T-cell (primary cell): ENCODE results near the gene SAMD14. TPM values are rescaled to one million over a fixed set of nuclear protein-coding genes. Genes with fewer than 3 reads are reported as not detected.

Experiments used
- ATAC-seq, 4 experiments: fragments of 200-7000 bp in 3 of 4; fragments of 150-1000 bp in 1 of 4; cut with Tn5 transposase; replicated peaks in 1 of 4; 1 replicate in 3 of 4; 2 replicates in 1 of 4; pipeline ENCODE4 v1.10.0; 2021; ENCODE audit warnings: moderate library complexity in 3 of 4, mild to moderate bottlenecking in 2 of 4, moderate number of reproducible peaks in 1 of 4
- CTCF ChIA-PET, 2 donors: fragments of 300-600 bp; sonication (Branson Sonifier 250); formaldehyde crosslinking; loops; one replicate each; lab custom pipeline; 2022; ENCODE audit warnings: antibody characterized with exemption in 2 of 2; lab: Charles Lee
- POLR2A ChIA-PET, 2 donors: fragments of 300-600 bp; sonication (Branson Sonifier 250); formaldehyde crosslinking; loops; one replicate each; lab custom pipeline; 2022; ENCODE audit warnings: antibody characterized with exemption in 2 of 2; lab: Charles Lee
- DNase-seq, 35 experiments: peaks; one replicate each; pipeline versions ENCODE4 v3.0.0 to v3.0.0-alpha.2; 2013 to 2023
- H3K27ac ChIP-seq: one replicate; pipeline ENCODE4 v1.5.1; 2013; ENCODE audit warnings: low read length
- H3K27me3 ChIP-seq, 2 experiments: replicated peaks in 1 of 2; 1 replicate in 1 of 2; 2 replicates in 1 of 2; pipeline versions ENCODE4 v1.6.1 to v1.7.0; 2013; ENCODE audit warnings: low read length in 1 of 2, mixed read lengths in 1 of 2; ENCODE audit not compliant: control insufficient read depth in 2 of 2, insufficient read depth in 2 of 2; ENCODE audit errors: extremely low read depth in 1 of 2
- H3K36me3 ChIP-seq, 2 donors: 1 replicate in 1 of 2; 2 replicates in 1 of 2; pipeline versions ENCODE4 v1.6.1 to v1.7.0; 2013; ENCODE audit warnings: low read length in 1 of 2; ENCODE audit not compliant: control insufficient read depth in 2 of 2, insufficient read depth in 1 of 2; ENCODE audit errors: extremely low read depth in 1 of 2
- H3K4me1 ChIP-seq, 2 experiments: 1 replicate in 1 of 2; 2 replicates in 1 of 2; pipeline versions ENCODE4 v1.6.1 to v1.7.0; 2013; ENCODE audit warnings: low read length in 2 of 2, mixed read lengths in 1 of 2; ENCODE audit not compliant: insufficient read depth in 2 of 2, control insufficient read depth in 1 of 2; ENCODE audit errors: extremely low read depth in 1 of 2
- H3K4me3 ChIP-seq, 2 donors: 1 replicate in 1 of 2; 2 replicates in 1 of 2; pipeline versions ENCODE4 v1.5.1 to v1.7.0; 2013; ENCODE audit warnings: mild to moderate bottlenecking in 2 of 2, low read length in 1 of 2, moderate library complexity in 1 of 2; ENCODE audit not compliant: control insufficient read depth in 1 of 2; ENCODE audit errors: extremely low read depth in 1 of 2
- H3K9me3 ChIP-seq: 2 replicates; pipeline ENCODE4 v1.7.0; 2013
- H3K27ac Mint-ChIP-seq, 2 donors: one replicate each; pipeline ENCODE4 v1.8.0; 2020 to 2021; ENCODE audit warnings: mild to moderate bottlenecking in 2 of 2, mixed read lengths in 2 of 2
- H3K27me3 Mint-ChIP-seq, 2 donors: one replicate each; pipeline ENCODE4 v1.8.0; 2021 to 2022; ENCODE audit warnings: mixed read lengths in 2 of 2
- H3K36me3 Mint-ChIP-seq: one replicate; pipeline ENCODE4 v1.8.0; 2021; ENCODE audit warnings: mixed read lengths
- H3K4me1 Mint-ChIP-seq, 3 donors: one replicate each; pipeline ENCODE4 v1.8.0; 2020 to 2022; ENCODE audit warnings: mixed read lengths in 3 of 3, mild to moderate bottlenecking in 1 of 3
- H3K4me3 Mint-ChIP-seq, 3 donors: one replicate each; pipeline ENCODE4 v1.8.0; 2020 to 2022; ENCODE audit warnings: mild to moderate bottlenecking in 3 of 3, mixed read lengths in 3 of 3, moderate library complexity in 3 of 3
- H3K9me3 Mint-ChIP-seq, 3 donors: one replicate each; pipeline ENCODE4 v1.8.0; 2020 to 2022; ENCODE audit warnings: mixed read lengths in 3 of 3
- WGBS: methylation state at CpG from one replicate; pipeline ENCODE4 v1.1.5; 2013; ENCODE audit warnings: missing lambda C conversion rate; ENCODE audit not compliant: insufficient coverage; 5-methylcytosine and 5-hydroxymethylcytosine counted together
- total RNA-seq, 35 experiments: library from RNA in 6 of 35; stranded (reverse) in 6 of 35; fragments of 120-200 nt in 1 of 35; gene quantifications; one replicate each; pipeline versions ENCODE4 v1.2.1 to v1.2.4 and lab custom pipeline; 2013 to 2026

The SAMD14 gene
- total RNA-seq, 5 donors from 2014 or later (not counting 1 experiment from before 2014, with no cell fraction given) = 0.23 to 0.70 (median 0.35) TPM

DNA sequence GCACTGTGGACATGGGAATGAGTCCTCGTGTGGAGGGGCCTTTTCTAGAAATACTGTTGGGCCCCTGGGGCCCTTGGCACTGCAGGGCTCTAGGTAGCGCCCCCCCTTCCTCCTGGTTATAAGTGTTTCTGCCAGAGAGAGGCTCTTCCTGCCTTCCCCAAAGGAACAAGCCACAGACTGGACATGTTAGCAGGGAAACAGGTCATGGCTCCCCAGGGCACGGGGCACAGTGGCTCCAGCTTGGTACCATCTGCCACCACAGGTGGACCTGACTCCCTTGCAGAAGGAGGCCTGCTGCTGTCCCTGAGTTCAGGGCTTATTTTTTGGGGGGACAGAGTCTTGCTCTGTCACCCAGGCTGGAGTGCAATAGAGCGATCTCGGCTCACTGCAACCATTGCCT is 26.0 kb downstream of the SAMD14 start:
- WGBS = 84% methylated on average over 4 of the region's 5 CpGs
- H3K4me1 Mint-ChIP-seq = peaks cover 7 to 9% (median 7%) of the 10 kb centered on the region in 3 donors
- CTCF ChIA-PET = interaction anchor here in 1 of 2 donors (1.6 kb wide), 1 partner anchor 10 kb away, joined by 6 read pairs; no protein-coding TSS in a partner anchor
- ATAC-seq (no peak), DNase-seq (no peak)
- no peaks in the 10 kb centered on the region for H3K27me3 ChIP-seq
- peaks cover 27% of the 10 kb centered on the region for H3K36me3 Mint-ChIP-seq
- no peak overlapping the region for H3K4me3 ChIP-seq
- H3K27ac Mint-ChIP-seq = no peak overlapping the region
- H3K36me3 ChIP-seq = peaks cover 17 to 54% of the 10 kb centered on the region in 2 donors
- H3K9me3 Mint-ChIP-seq = no peaks in the 10 kb centered on the region
- peaks cover 0 to 10% of the 10 kb centered on the region in 2 experiments for H3K4me1 ChIP-seq
- POLR2A ChIA-PET = no interaction called here
- no peaks in the 10 kb centered on the region for H3K27me3 Mint-ChIP-seq
- no peak overlapping the region for H3K4me3 Mint-ChIP-seq
- H3K9me3 ChIP-seq = no peaks in the 10 kb centered on the region
- no peak overlapping the region for H3K27ac ChIP-seq

- H3K4me1 Mint-ChIP-seq = peaks cover 10 to 13% (median 11%) of the 10 kb centered on the region in 3 donors
- ChIA-PET CTCF (interaction anchor here in 1 of 2 donors (0.6 to 1.6 kb wide), 2 partner anchors 9 to 79 kb away, joined by 3 to 6 read pairs; no protein-coding TSS in a partner anchor), POLR2A (interaction anchor here in 1 of 2 donors (0.6 kb wide), 2 partner anchors 277 to 400 kb away, joined by 3 to 5 read pairs; no protein-coding TSS in a partner anchor)
- no peak overlapping the region for H3K4me3 Mint-ChIP-seq
- H3K4me3 ChIP-seq = no peak overlapping the region
- H3K27me3 ChIP-seq = no peaks in the 10 kb centered on the region
- H3K36me3 ChIP-seq = peaks cover 15 to 55% of the 10 kb centered on the region in 2 donors
- H3K9me3 Mint-ChIP-seq = no peaks in the 10 kb centered on the region
- H3K9me3 ChIP-seq = no peaks in the 10 kb centered on the region
- H3K4me1 ChIP-seq = peaks cover 0 to 10% of the 10 kb centered on the region in 2 experiments
- H3K27me3 Mint-ChIP-seq = no peaks in the 10 kb centered on the region
- no peak overlapping the region for H3K27ac ChIP-seq
- no peak for DNase-seq
- 92% methylated on average over 2 of the region's 2 CpGs for WGBS
- ATAC-seq = no peak
- H3K27ac Mint-ChIP-seq = no peak overlapping the region
- peaks cover 25% of the 10 kb centered on the region for H3K36me3 Mint-ChIP-seq
These were observed 26.7 kb downstream of the SAMD14 start for GRCh38 chr17:50103252-50103651.

DNA sequence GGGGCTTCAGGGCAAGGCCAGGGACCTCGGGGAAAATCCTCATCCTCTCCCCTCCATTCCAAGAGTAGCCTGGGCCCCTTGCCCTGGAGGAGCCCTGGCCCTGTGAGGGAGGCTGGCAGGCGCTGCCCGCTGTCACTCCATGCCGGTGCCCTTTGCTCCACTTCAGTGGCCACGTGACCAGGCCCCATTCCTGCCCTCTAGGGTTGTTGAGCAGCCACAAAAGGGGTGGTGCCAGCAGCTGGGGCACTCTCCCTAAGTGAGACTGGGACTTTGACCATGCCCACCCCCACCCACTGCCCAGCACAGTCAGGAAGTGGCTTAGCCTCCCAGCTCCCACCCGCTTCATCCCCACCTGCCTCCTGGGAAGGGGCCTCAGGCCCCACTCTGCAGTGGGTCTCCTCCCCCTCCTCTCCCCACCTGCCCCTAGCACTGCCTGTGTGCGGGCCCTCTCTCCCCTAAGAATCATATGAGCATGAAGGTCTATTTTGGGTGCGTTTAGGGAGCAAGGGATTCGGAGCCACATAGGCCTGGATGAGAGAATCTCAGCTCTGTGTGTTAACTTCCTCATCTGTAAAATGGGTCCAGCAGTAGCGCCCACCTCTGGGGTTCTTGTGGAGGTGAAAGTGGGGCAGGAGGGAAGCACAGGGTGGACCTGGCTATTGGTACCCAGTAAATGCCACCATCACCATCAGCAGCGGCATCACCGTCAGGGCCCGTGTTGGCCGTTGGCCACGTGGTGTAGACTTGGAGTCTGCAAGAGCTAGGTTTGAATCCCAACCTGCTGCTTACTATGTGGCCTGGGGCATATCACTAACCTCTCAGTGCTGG is 27.6 kb downstream of the SAMD14 start:
- peaks cover 21% of the 10 kb centered on the region for H3K36me3 Mint-ChIP-seq
- 82% methylated on average over 10 of the region's 15 CpGs for WGBS
- H3K4me3 Mint-ChIP-seq = no peak overlapping the region
- H3K27ac Mint-ChIP-seq = no peak overlapping the region
- no peaks in the 10 kb centered on the region for H3K27me3 Mint-ChIP-seq
- Histone ChIP-seq H3K9me3 (no peaks in the 10 kb centered on the region), H3K36me3 (peaks cover 15 to 55% of the 10 kb centered on the region in 2 donors), H3K4me1 (peaks cover 0 to 12% of the 10 kb centered on the region in 2 experiments), H3K27me3 (no peaks in the 10 kb centered on the region), H3K27ac (no peak overlapping the region), H3K4me3 (no peak overlapping the region)
- no peak for DNase-seq
- ChIA-PET POLR2A (interaction anchor here in 1 of 2 donors (0.6 kb wide), 1 partner anchor 276 kb away, joined by 3 read pairs; no protein-coding TSS in a partner anchor), CTCF (no interaction called here)
- no peak for ATAC-seq
- H3K4me1 Mint-ChIP-seq = peaks cover 11 to 17% (median 12%) of the 10 kb centered on the region in 3 donors
- no peaks in the 10 kb centered on the region for H3K9me3 Mint-ChIP-seq

GRCh38 chr17:50101346-50102163 is 28.4 kb downstream of the SAMD14 start:
- peaks cover 15 to 49% of the 10 kb centered on the region in 2 donors for H3K36me3 ChIP-seq
- CTCF ChIA-PET = no interaction called here
- H3K4me1 ChIP-seq = peaks cover 0 to 20% of the 10 kb centered on the region in 2 experiments
- Mint-ChIP-seq H3K9me3 (no peaks in the 10 kb centered on the region), H3K4me1 (peaks cover 19 to 26% (median 20%) of the 10 kb centered on the region in 3 donors), H3K4me3 (no peak overlapping the region), H3K27me3 (no peaks in the 10 kb centered on the region), H3K36me3 (peaks cover 20% of the 10 kb centered on the region), H3K27ac (no peak overlapping the region)
- H3K9me3 ChIP-seq = no peaks in the 10 kb centered on the region
- no peak overlapping the region for H3K4me3 ChIP-seq
- POLR2A ChIA-PET = no interaction called here
- no peak for ATAC-seq
- 85% methylated on average over 14 of the region's 17 CpGs for WGBS
- H3K27ac ChIP-seq = no peak overlapping the region
- no peak for DNase-seq
- H3K27me3 ChIP-seq = no peaks in the 10 kb centered on the region

GRCh38 chr17:50100921-50101345 is 29.0 kb downstream of the SAMD14 start:
- peaks cover 16% of the 10 kb centered on the region for H3K36me3 Mint-ChIP-seq
- POLR2A ChIA-PET = no interaction called here

DNA sequence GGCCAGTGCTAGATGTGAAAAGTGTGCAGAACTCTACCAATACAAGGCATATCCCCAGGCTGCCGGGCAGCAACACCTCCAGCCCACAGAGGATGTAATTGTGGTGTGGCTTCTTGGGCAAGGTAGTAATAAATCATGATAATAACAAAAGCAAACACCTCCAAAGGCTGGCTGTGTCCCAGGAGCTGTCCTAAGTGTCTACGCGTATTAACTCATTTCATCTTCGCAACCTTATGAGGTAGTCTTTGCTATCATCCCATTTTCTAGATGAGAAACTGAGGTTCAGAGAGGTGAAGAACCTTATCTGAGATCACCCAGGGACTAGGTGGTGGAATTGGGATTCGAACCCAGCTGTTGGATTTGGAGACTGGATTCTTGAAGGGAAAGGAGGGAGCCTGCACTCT is 29.5 kb downstream of the SAMD14 start:
- POLR2A ChIA-PET = no interaction called here
- Mint-ChIP-seq H3K4me1 (peaks cover 30 to 36% (median 31%) of the 10 kb centered on the region in 3 donors), H3K4me3 (no peak overlapping the region), H3K9me3 (no peaks in the 10 kb centered on the region), H3K36me3 (peaks cover 16% of the 10 kb centered on the region), H3K27ac (peak overlapping the region in 1 of 2 donors; percentile 48), H3K27me3 (no peaks in the 10 kb centered on the region)
- Histone ChIP-seq H3K4me3 (no peak overlapping the region), H3K9me3 (no peaks in the 10 kb centered on the region), H3K27me3 (no peaks in the 10 kb centered on the region), H3K27ac (no peak overlapping the region), H3K36me3 (peaks cover 15 to 43% of the 10 kb centered on the region in 2 donors), H3K4me1 (peaks cover 5 to 29% of the 10 kb centered on the region in 2 experiments)
- no peak for DNase-seq
- 92% methylated on average over 2 of the region's 5 CpGs for WGBS
- CTCF ChIA-PET = interaction anchor here in 1 of 2 donors (0.6 kb wide), 1 partner anchor 763 kb away, joined by 3 read pairs; no protein-coding TSS in a partner anchor
- no peak for ATAC-seq

More at GRCh38 chr17:50100921-50101345, 29.0 kb downstream of the SAMD14 start:
- H3K27ac ChIP-seq = no peak overlapping the region
- CTCF ChIA-PET = no interaction called here
- H3K4me3 Mint-ChIP-seq = no peak overlapping the region
- 90% methylated on average over 11 of the region's 15 CpGs for WGBS
- H3K27ac Mint-ChIP-seq = no peak overlapping the region
- H3K4me1 Mint-ChIP-seq = peaks cover 25 to 32% (median 26%) of the 10 kb centered on the region in 3 donors
- no peak for ATAC-seq
- no peaks in the 10 kb centered on the region for H3K9me3 Mint-ChIP-seq
- H3K36me3 ChIP-seq = peaks cover 15 to 47% of the 10 kb centered on the region in 2 donors
- no peaks in the 10 kb centered on the region for H3K9me3 ChIP-seq
- DNase-seq = no peak
- no peaks in the 10 kb centered on the region for H3K27me3 Mint-ChIP-seq
- H3K4me1 ChIP-seq = peaks cover 2 to 26% of the 10 kb centered on the region in 2 experiments
- no peaks in the 10 kb centered on the region for H3K27me3 ChIP-seq
- H3K4me3 ChIP-seq = no peak overlapping the region
